Neural cell (in vitro differentiated cells): Measurements from ENCODE around the gene KRTAP10-4. TPM values are rescaled to one million over a fixed set of nuclear protein-coding genes. Genes with fewer than 3 reads are reported as not detected.

Source experiments
- H2AFZ ChIP-seq: fragments of 200-600, 300-800 bp; sonication (generic), shearing (Covaris generic); 2 replicates; pipeline ENCODE4 v1.6.0; 2014; ENCODE audit warnings: low read depth, mild to moderate bottlenecking, antibody characterized with exemption, low read length, moderate library complexity
- H3F3A ChIP-seq: fragments of 200-600 bp; shearing (Covaris generic); 2 replicates; pipeline ENCODE4 v1.6.1; 2016; ENCODE audit warnings: mild to moderate bottlenecking, moderate library complexity, mixed read lengths, antibody characterized with exemption, low read length; ENCODE audit not compliant: insufficient read depth, poor library complexity, severe bottlenecking
- H3K27ac ChIP-seq: fragments of 200-600, 300-800 bp; sonication (generic), shearing (Covaris generic); 2 replicates; pipeline ENCODE4 v1.5.1; 2014; ENCODE audit warnings: mild to moderate bottlenecking, low read length, moderate library complexity
- H3K27me3 ChIP-seq: fragments of 300-800, 200-600 bp; sonication (generic), shearing (Covaris generic); 2 replicates; pipeline ENCODE4 v1.6.0; 2014; ENCODE audit warnings: mild to moderate bottlenecking, low read depth, low read length, moderate library complexity; ENCODE audit not compliant: insufficient read depth
- H3K36me3 ChIP-seq: fragments of 300-800, 200-600 bp; sonication (generic), shearing (Covaris generic); 2 replicates; pipeline ENCODE4 v1.5.1; 2014; ENCODE audit warnings: mild to moderate bottlenecking, antibody characterized with exemption, low read length, moderate library complexity; ENCODE audit not compliant: insufficient read depth
- H3K4me2 ChIP-seq: fragments of 300-800, 200-600 bp; sonication (generic), shearing (Covaris generic); 2 replicates; pipeline ENCODE4 v1.6.0; 2014; ENCODE audit warnings: mild to moderate bottlenecking, low read length
- H3K4me3 ChIP-seq: fragments of 300-800, 200-600 bp; sonication (generic), shearing (Covaris generic); 2 replicates; pipeline ENCODE4 v1.5.1; 2014; ENCODE audit warnings: mild to moderate bottlenecking, low read length, moderate library complexity
- H3K79me2 ChIP-seq: fragments of 200-600 bp; shearing (Covaris generic); replicated peaks from 2 replicates; pipeline ENCODE4 v1.6.0; 2014; ENCODE audit warnings: mild to moderate bottlenecking, low read length, moderate library complexity; ENCODE audit not compliant: insufficient read depth
- H3K9ac ChIP-seq: fragments of 300-800, 200-600 bp; sonication (generic), shearing (Covaris generic); 2 replicates; pipeline ENCODE4 v1.6.1; 2016; ENCODE audit warnings: mild to moderate bottlenecking, low read length, mixed read lengths
- H3K9me2 ChIP-seq: fragments of 200-600 bp; shearing (Covaris generic); 2 replicates; pipeline ENCODE4 v1.6.1; 2016; ENCODE audit warnings: mild to moderate bottlenecking, low read length, mixed read lengths; ENCODE audit not compliant: insufficient read depth
- H3K9me3 ChIP-seq: fragments of 200-600, 300-800 bp; sonication (generic), shearing (Covaris generic); 2 replicates; pipeline ENCODE4 v1.6.1; 2016; ENCODE audit warnings: mild to moderate bottlenecking, mixed run types, low read length, moderate library complexity, mixed read lengths
- H4K20me1 ChIP-seq: fragments of 200-600 bp; shearing (Covaris generic); 2 replicates; pipeline ENCODE4 v1.6.1; 2016; ENCODE audit warnings: mild to moderate bottlenecking, mixed run types; ENCODE audit not compliant: insufficient read depth
- CTCF ChIP-seq: fragments of 450-650 bp; IDR thresholded peaks from 2 replicates; pipeline ENCODE4 v1.5.1; 2014; ENCODE audit warnings: antibody characterized with exemption, mild to moderate bottlenecking, moderate library complexity; ENCODE audit not compliant: poor library complexity, severe bottlenecking
- EP300 ChIP-seq: fragments of 450-650 bp; conservative IDR thresholded peaks from 2 replicates; pipeline ENCODE4 v1.6.1; 2014; ENCODE audit warnings: antibody characterized with exemption, mild to moderate bottlenecking, moderate library complexity; ENCODE audit not compliant: poor library complexity, severe bottlenecking
- EZH2 ChIP-seq: fragments of 200-600, 300-800 bp; shearing (Covaris generic), sonication (generic); IDR thresholded peaks from 2 replicates; pipeline ENCODE4 v1.6.1; 2014; ENCODE audit warnings: antibody characterized with exemption, low read length, borderline replicate concordance, mild to moderate bottlenecking; ENCODE audit not compliant: insufficient read depth, poor library complexity, severe bottlenecking
- MXI1 ChIP-seq: fragments of 450-650 bp; conservative IDR thresholded peaks from 2 replicates; pipeline ENCODE4 v1.6.1; 2014; ENCODE audit warnings: antibody characterized with exemption, mild to moderate bottlenecking; ENCODE audit not compliant: poor library complexity, severe bottlenecking
- POLR2AphosphoS5 ChIP-seq: IDR thresholded peaks from 2 replicates; pipeline ENCODE4 v1.6.1; 2012
- RAD21 ChIP-seq: fragments of 450-650 bp; conservative IDR thresholded peaks from 2 replicates; pipeline ENCODE4 v1.6.1; 2014; ENCODE audit warnings: antibody characterized with exemption, mild to moderate bottlenecking, moderate library complexity
- SMC3 ChIP-seq: fragments of 450-650 bp; conservative IDR thresholded peaks from 2 replicates; pipeline ENCODE4 v1.6.1; 2014; ENCODE audit warnings: antibody characterized with exemption, mild to moderate bottlenecking, moderate library complexity; ENCODE audit not compliant: poor library complexity
- TAF1 ChIP-seq: IDR thresholded peaks from 2 replicates; pipeline ENCODE4 v1.6.1; 2012; ENCODE audit warnings: low read depth
- polyA plus RNA-seq: library from polyadenylated mRNA; depleted of rRNA; stranded (reverse); fragments of >200 nt; gene quantifications from 2 replicates; pipeline ENCODE4 v1.2.3, GENCODE V29; 2014
- TF ChIP-seq, protein P1 (sequence below): IDR thresholded peaks from 2 replicates; pipeline ENCODE4 v1.6.1; 2012; ENCODE audit warnings: borderline replicate concordance

KRTAP10-4 gene
- polyA plus RNA-seq, 1 donor from 2014 or later: not detected

DNA sequence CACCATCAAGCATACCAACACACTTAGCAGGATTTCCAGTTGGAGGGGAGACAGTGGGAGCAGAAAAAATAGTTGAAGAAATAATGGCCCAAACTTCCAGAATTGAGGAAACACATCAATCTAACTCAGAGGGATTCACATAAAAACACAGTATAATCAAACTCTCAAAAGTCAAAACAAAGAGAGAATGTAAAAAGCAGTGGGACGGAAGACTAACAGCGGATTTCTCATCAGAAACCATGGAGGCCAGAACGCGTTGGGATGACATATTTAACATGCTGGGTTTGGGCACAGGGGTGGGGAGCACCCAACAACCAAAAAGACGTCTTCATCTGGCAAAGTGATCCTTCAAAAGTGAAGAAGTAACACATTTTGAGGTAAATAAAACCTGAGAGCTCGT, 46.4 kb downstream of the KRTAP10-4 start:
- H3K9me2 ChIP-seq: no peaks in the 10 kb centered on the region
- H3F3A ChIP-seq: no peaks in the 10 kb centered on the region
- no peak overlapping the region for H3K9ac ChIP-seq
- TF ChIP-seq TAF1 (no peak), RAD21 (no peak), EP300 (no peak), MXI1 (no peak), CTCF (no peak), SMC3 (no peak), POLR2AphosphoS5 (no peak), EZH2 (no peak)
- TF ChIP-seq, protein P1, sequence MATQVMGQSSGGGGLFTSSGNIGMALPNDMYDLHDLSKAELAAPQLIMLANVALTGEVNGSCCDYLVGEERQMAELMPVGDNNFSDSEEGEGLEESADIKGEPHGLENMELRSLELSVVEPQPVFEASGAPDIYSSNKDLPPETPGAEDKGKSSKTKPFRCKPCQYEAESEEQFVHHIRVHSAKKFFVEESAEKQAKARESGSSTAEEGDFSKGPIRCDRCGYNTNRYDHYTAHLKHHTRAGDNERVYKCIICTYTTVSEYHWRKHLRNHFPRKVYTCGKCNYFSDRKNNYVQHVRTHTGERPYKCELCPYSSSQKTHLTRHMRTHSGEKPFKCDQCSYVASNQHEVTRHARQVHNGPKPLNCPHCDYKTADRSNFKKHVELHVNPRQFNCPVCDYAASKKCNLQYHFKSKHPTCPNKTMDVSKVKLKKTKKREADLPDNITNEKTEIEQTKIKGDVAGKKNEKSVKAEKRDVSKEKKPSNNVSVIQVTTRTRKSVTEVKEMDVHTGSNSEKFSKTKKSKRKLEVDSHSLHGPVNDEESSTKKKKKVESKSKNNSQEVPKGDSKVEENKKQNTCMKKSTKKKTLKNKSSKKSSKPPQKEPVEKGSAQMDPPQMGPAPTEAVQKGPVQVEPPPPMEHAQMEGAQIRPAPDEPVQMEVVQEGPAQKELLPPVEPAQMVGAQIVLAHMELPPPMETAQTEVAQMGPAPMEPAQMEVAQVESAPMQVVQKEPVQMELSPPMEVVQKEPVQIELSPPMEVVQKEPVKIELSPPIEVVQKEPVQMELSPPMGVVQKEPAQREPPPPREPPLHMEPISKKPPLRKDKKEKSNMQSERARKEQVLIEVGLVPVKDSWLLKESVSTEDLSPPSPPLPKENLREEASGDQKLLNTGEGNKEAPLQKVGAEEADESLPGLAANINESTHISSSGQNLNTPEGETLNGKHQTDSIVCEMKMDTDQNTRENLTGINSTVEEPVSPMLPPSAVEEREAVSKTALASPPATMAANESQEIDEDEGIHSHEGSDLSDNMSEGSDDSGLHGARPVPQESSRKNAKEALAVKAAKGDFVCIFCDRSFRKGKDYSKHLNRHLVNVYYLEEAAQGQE: no peak
- H3K79me2 ChIP-seq: no peaks in the 10 kb centered on the region
- H4K20me1 ChIP-seq: no peaks in the 10 kb centered on the region
- H3K4me2 ChIP-seq: no peak overlapping the region
- H3K27ac ChIP-seq: no peak overlapping the region
- no peak overlapping the region for H2AFZ ChIP-seq
- H3K27me3 ChIP-seq: no peaks in the 10 kb centered on the region
- H3K4me3 ChIP-seq: no peak overlapping the region
- peaks cover 6% of the 10 kb centered on the region for H3K9me3 ChIP-seq
- H3K36me3 ChIP-seq: no peaks in the 10 kb centered on the region

DNA sequence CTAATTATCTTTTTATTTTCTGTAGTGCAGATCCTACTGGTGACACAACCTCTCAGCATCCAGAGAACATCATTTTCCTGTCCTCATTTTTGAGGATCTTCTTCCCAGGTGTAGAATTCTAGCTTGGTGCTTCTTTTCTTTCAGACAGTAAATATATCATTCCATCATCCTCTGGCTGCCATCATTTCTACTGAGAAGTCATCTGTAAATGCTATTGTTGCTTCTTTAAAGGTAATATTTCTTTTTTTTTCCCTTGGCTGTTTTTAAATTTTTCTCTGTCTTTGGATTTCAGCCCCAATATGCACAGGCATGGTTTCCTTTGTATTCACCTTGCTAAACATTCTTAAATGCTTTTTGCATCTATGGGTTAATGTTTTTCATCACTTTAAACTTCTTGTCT, 50.0 kb downstream of the KRTAP10-4 start:
- no peak overlapping the region for H3K4me3 ChIP-seq
- H3K4me2 ChIP-seq: no peak overlapping the region
- H4K20me1 ChIP-seq: no peaks in the 10 kb centered on the region
- H3F3A ChIP-seq: no peaks in the 10 kb centered on the region
- no peak overlapping the region for H3K27ac ChIP-seq
- no peak overlapping the region for H3K9ac ChIP-seq
- no peaks in the 10 kb centered on the region for H3K79me2 ChIP-seq
- TF ChIP-seq, protein P1: no peak
- TF ChIP-seq EZH2: no peak
- TF ChIP-seq POLR2AphosphoS5: no peak
- no peak for TF ChIP-seq EP300
- no peaks in the 10 kb centered on the region for H3K27me3 ChIP-seq
- no peak overlapping the region for H2AFZ ChIP-seq
- H3K9me3 ChIP-seq: peaks cover 6% of the 10 kb centered on the region
- no peaks in the 10 kb centered on the region for H3K9me2 ChIP-seq
- no peaks in the 10 kb centered on the region for H3K36me3 ChIP-seq

Other genes starting within 250 kb of the KRTAP10-4 start
- 36.0 and 36.5 TPM in 2 replicates for gene CFAP410, start 234.3 kb upstream of the KRTAP10-4 start, polyA plus RNA-seq
- 0.14 and 0.16 TPM in 2 replicates for gene TRPM2, start 220.1 kb upstream of the KRTAP10-4 start, polyA plus RNA-seq
- 3.8 and 5.0 TPM in 2 replicates for gene LRRC3, start 118.2 kb upstream of the KRTAP10-4 start, polyA plus RNA-seq
- not detected in 2 replicates for gene KRTAP10-1, start 33.5 kb upstream of the KRTAP10-4 start, polyA plus RNA-seq
- gene KRTAP10-2, start 22.2 kb upstream of the KRTAP10-4 start, polyA plus RNA-seq: not detected in 2 replicates
- gene KRTAP10-3, start 14.9 kb upstream of the KRTAP10-4 start, polyA plus RNA-seq: not detected in 2 replicates
- gene KRTAP10-5, start 6.9 kb downstream of the KRTAP10-4 start, polyA plus RNA-seq: not detected in 2 replicates
- gene KRTAP10-6, start 18.8 kb downstream of the KRTAP10-4 start, polyA plus RNA-seq: not detected in 2 replicates
- gene KRTAP10-7, start 26.9 kb downstream of the KRTAP10-4 start, polyA plus RNA-seq: not detected in 2 replicates
- gene KRTAP10-8, start 38.4 kb downstream of the KRTAP10-4 start, polyA plus RNA-seq: not detected in 2 replicates
- not detected in 2 replicates for gene KRTAP10-9, start 53.4 kb downstream of the KRTAP10-4 start, polyA plus RNA-seq
- gene KRTAP10-10, start 63.6 kb downstream of the KRTAP10-4 start, polyA plus RNA-seq: not detected in 2 replicates
- gene KRTAP10-11, start 72.7 kb downstream of the KRTAP10-4 start, polyA plus RNA-seq: not detected in 2 replicates
- gene KRTAP12-4, start 80.9 kb downstream of the KRTAP10-4 start, polyA plus RNA-seq: not detected in 2 replicates
- not detected in 2 replicates for gene KRTAP12-3, start 84.2 kb downstream of the KRTAP10-4 start, polyA plus RNA-seq
- gene KRTAP12-2, start 93.2 kb downstream of the KRTAP10-4 start, polyA plus RNA-seq: not detected in 2 replicates
- not detected in 2 replicates for gene KRTAP12-1, start 108.4 kb downstream of the KRTAP10-4 start, polyA plus RNA-seq
- not detected in 2 replicates for gene KRTAP10-12, start 123.4 kb downstream of the KRTAP10-4 start, polyA plus RNA-seq
- gene TSPEAR, start 137.8 kb downstream of the KRTAP10-4 start, polyA plus RNA-seq: 0.19 TPM in 1 of 2 replicates, not detected in the other
- 116 and 127 TPM in 2 replicates for gene UBE2G2, start 228.1 kb downstream of the KRTAP10-4 start, polyA plus RNA-seq
- 113 TPM in 2 replicates for gene SUMO3, start 244.3 kb downstream of the KRTAP10-4 start, polyA plus RNA-seq